ENCODE measurements around the gene HMX1.

DNA sequence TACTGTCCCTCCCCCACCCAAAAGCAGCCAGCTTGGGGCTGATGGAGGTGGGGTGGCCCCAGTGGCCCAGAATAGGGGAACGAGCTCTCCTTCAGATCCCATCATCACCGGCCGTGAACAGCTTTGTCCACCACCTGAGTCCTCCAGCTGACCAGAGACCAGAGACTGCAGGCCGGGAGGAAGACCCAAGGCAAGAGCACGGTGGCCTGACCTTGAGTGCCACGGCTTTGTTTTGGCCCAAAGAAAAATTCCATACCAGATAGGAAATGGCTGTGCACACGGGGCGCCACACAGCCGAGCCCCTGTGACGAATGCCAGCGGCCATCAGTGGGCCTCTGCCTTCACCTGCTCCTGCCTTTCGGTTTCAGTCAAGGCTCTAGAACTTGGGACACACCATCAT lies 5.2 kb downstream of the HMX1 start:
- TF ChIP-seq, protein P1, sequence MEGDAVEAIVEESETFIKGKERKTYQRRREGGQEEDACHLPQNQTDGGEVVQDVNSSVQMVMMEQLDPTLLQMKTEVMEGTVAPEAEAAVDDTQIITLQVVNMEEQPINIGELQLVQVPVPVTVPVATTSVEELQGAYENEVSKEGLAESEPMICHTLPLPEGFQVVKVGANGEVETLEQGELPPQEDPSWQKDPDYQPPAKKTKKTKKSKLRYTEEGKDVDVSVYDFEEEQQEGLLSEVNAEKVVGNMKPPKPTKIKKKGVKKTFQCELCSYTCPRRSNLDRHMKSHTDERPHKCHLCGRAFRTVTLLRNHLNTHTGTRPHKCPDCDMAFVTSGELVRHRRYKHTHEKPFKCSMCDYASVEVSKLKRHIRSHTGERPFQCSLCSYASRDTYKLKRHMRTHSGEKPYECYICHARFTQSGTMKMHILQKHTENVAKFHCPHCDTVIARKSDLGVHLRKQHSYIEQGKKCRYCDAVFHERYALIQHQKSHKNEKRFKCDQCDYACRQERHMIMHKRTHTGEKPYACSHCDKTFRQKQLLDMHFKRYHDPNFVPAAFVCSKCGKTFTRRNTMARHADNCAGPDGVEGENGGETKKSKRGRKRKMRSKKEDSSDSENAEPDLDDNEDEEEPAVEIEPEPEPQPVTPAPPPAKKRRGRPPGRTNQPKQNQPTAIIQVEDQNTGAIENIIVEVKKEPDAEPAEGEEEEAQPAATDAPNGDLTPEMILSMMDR (IDR thresholded peaks at IDR 0.05) = no peak
- TF ChIP-seq POLR2A (IDR thresholded peaks at IDR 0.05) (no peak), POLR2AphosphoS5 (IDR thresholded peaks at IDR 0.05) (no peak)

Measured in breast epithelium (tissue), 3 donors.